SK-N-MC (cell line): ENCODE data around the gene OTULIN.

Source experiments
- EZH2 ChIP-seq: fragments of 200-600 bp; sonication (generic); IDR thresholded peaks from one replicate; pipeline ENCODE4 v1.6.1; 2017; ENCODE audit warnings: antibody characterized with exemption
- FOXP2 ChIP-seq: optimal IDR thresholded peaks from 2 replicates; pipeline ENCODE3; 2011; ENCODE audit warnings: mild to moderate bottlenecking, moderate library complexity; ENCODE audit not compliant: insufficient read depth; ENCODE audit errors: extremely low read length, control extremely low read depth
- POLR2AphosphoS5 ChIP-seq: IDR thresholded peaks from 2 replicates; pipeline ENCODE4 v1.6.1; 2012; ENCODE audit warnings: mild to moderate bottlenecking, low read depth, low read length, borderline replicate concordance

GRCh38 chr5:14722923-14723322 lies 58.4 kb downstream of the OTULIN start:
- TF ChIP-seq POLR2AphosphoS5, result no peak
- TF ChIP-seq EZH2, result no peak
- no peak for TF ChIP-seq FOXP2
